Skeletal muscle cell (primary cell): Measurements from ENCODE around the gene SH3PXD2A.
A peak's percentile ranks its signal among the peaks of the same experiment; 100 is the strongest.

Source experiments
- DNase-seq: peaks from one replicate; pipeline ENCODE4 v3.0.0-alpha.2; 2010; ENCODE audit warnings: low read depth
- H3K4me3 ChIP-seq: 2 replicates; pipeline ENCODE4 v1.5.1; 2011; ENCODE audit warnings: low read depth, mild to moderate bottlenecking, control low read depth, low read length, moderate library complexity

The SH3PXD2A gene

DNA sequence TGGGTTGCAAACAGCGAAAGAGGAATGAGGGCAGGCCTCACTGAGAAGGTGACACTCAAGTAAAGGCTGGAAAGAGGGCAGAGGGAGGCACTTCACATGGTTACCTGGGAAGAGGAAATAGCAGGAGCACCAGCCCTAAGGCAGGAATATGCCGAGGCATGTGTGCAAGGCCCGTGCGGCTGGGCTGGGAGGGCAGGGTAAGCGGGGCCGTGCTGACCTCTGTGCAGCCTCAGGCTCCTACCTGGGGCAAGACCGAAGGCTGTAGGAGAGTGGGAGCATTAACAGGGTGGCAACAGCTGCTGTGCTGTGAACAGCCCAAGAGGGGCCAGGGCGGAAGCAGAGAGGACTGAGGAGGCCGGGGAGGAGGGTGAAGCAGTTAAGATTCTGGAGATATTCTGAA, 24.0 kb upstream of the SH3PXD2A start:
- DNase-seq = no peak
- H3K4me3 ChIP-seq = no peak overlapping the region

- DNase-seq = no peak
Measured at GRCh38 chr10:103877861-103878260, 22.5 kb upstream of the SH3PXD2A start.

GRCh38 chr10:103876155-103876554, 20.8 kb upstream of the SH3PXD2A start:
- no peak for DNase-seq

More at GRCh38 chr10:103877861-103878260, 22.5 kb upstream of the SH3PXD2A start:
- no peak overlapping the region for H3K4me3 ChIP-seq

DNA sequence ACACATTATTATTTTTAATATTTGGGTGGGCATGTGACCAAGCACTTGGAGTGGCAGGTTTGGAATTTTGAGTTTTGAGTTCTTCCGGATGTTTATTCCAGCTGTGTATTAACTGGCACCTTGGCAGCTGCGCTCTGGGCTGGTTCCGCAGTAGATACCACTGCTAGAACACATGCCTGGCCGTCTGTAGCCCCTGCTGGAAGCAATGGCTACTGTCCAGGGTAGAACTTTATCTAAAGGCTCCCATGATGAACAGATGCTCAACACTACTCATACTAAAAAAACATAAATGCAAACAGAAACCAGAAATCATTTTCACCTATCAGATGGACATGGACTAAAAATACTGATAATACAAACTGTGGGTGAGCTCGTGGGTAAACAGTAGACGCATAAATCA, 19.4 kb upstream of the SH3PXD2A start:
- DNase-seq = no peak
- no peak overlapping the region for H3K4me3 ChIP-seq

More at GRCh38 chr10:103876155-103876554, 20.8 kb upstream of the SH3PXD2A start:
- H3K4me3 ChIP-seq = no peak overlapping the region

- no peak overlapping the region for H3K4me3 ChIP-seq
- DNase-seq = no peak
Measured at GRCh38 chr10:103872137-103872931, 17.0 kb upstream of the SH3PXD2A start.

DNA sequence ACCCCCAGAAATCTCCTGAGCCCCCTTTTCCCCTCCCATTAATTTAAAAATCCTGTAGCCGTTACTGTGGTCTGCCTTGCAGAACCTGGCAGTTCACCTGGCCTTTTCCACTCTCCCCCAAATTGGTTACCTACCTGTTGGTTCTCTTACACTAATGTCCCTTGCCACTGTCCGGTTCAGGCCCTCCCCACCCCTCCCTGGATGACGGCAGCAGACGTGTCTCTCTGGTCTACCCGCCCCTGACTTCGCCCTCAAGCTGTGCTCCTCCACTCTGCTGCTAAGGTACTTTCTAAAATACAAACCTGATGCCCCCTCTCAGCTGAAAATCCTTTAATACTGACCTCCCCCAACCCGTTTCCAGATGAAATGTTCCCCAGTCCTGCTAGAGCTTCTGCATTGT, 15.6 kb upstream of the SH3PXD2A start:
- DNase-seq = no peak
- H3K4me3 ChIP-seq = no peak overlapping the region

DNA sequence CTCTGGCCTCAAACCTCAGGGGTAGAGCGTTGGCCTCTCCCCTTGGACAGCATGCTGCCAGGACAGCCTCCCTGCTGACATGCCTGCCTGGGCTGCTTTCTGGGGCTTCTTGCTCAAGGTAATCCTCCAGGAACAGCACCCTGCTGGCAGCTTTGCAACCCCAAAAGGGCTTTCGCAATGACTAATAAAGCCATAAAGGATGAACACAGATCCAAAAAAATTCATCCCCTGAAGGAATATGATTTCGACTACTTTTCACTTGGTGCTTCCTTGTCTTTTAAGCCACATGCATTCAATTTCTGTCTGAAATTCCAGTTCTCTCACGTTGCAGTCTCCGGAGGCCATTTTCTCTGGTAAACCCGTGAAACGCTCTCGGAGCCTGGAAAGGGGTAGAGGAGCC, 15.1 kb upstream of the SH3PXD2A start:
- H3K4me3 ChIP-seq = no peak overlapping the region
- DNase-seq = no peak

DNA sequence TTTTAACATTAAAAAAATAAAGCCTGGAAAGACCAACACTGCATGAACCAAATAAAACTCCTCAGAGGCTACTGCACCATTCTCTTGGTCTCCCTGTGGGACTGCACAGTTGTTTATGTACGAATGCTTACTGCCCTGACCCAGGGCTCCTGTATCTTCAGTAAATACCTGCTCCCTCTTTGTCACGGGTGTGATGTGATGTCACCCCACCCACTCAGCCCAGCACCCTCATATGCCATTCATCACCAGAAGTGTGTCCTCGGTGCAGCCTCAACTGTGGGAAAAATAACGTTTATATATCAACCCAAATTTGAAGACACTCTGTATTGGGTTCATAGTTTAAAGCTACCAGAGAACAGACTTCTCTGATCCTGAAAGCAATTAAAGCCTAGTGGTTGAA, 14.0 kb upstream of the SH3PXD2A start:
- no peak overlapping the region for H3K4me3 ChIP-seq

GRCh38 chr10:103868200-103868599, 12.8 kb upstream of the SH3PXD2A start:
- H3K4me3 ChIP-seq = no peak overlapping the region
- no peak for DNase-seq

More for the DNA sequence above, 14.0 kb upstream of the SH3PXD2A start:
- DNase-seq = no peak

- DNase-seq = no peak
- no peak overlapping the region for H3K4me3 ChIP-seq
Measured at GRCh38 chr10:103861505-103861904, 6.1 kb upstream of the SH3PXD2A start.

GRCh38 chr10:103859161-103860086, 4.0 kb upstream of the SH3PXD2A start:
- H3K4me3 ChIP-seq = no peak overlapping the region
- no peak for DNase-seq

- no peak overlapping the region for H3K4me3 ChIP-seq
- no peak for DNase-seq
Measured at GRCh38 chr10:103858360-103858759, 3.0 kb upstream of the SH3PXD2A start.

DNA sequence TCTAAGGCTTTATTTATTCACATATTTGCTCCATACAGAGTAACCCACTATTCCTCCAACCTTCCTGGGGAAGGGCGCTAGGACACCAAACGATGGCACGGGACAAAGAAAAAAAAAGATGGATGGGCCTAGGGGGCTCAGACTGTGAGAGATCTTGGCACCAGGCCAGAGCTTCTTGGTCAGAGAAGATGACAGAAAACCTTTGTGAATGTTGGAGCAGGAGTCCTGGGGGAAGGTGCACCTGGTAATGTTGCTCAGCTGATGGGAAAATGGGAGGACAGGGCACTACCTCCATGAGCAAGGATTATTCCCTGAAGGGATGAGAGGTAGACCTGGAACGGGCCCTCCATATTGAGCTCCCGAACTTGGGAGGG, 1.4 kb upstream of the SH3PXD2A start:
- no peak for DNase-seq
- no peak overlapping the region for H3K4me3 ChIP-seq

DNA sequence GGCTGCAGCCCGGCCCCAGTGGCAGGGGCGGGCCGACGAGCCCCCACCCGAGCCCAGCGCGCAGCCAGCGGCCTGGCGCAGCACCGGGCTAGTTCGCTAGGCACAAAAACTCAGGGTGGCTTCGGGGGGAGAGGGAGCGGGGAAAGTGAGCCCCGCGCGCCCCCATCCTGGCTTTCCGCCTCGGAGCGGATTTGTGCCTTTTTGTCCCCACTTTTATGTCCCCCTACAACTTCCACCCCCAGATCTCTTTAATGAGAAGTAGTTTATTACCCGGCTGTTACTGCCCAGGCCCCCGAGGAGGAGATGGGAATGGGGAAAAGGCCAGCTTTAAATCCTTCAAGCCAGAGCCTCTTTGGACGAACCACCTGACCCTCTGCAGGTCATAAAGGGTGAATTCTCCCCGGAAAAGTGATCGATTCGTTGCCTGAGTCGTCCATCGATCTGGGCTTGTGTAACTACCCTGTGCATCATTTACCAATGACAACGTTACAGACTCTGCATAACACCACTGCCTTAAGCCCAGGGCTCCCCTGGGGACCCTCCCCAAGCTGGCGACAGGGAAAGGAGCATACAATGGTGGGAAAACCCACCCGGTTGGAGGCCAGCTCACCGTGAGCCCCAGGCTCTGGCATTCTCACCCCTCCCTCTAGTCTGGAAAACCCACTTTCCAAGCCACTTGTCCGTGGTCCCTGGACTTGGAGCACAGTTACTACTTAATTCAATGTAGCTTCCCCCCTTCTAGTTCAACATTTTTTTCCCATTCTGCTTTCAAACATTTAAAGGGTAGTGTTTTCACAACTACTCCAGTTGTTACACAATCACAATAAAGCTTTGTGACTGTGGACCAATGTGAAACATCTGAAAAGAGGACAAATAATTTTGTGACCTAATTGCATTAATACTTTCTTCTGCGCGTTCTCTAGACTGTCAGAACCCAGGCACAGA, 748 bp upstream of the SH3PXD2A start:
- DNase-seq = no peak
- H3K4me3 ChIP-seq = peak overlapping the region; percentile 80

DNA sequence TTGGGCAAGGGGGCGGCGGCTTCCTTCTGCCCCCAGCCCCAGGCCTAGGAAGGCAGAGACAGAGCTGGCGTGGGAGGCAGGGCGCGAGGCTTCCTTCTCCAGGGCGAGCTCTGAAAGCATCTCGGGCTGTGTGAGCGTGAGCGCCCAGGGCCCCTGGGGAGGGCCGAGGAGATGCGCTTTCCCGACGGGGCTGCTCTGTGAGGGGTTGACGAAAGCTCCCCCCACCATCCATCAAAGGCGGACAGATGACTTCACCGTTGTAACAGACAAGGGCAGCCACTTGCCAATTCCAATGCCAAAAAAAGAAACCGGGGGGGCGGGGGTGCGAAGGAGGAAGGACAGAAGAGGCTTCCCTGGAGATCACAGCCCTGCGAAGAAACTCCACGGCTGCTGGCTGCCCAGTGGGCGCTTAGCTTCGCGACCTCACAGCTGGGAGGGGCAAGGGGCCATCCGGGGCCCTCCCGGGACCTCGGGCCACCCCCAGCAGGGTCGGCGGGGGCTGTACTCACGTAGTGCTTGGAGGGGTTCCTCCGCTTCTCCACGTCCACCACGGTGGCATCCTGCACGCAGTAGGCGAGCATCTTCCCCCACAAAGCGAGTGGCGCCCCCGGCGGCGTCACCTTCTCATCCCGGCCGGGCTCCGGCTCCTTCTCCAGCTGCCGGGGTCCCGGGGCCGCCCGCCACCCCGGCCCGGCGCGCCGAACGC, 537 bp downstream of the SH3PXD2A start:
- peak; percentile 58 for DNase-seq
- H3K4me3 ChIP-seq = peak overlapping the region; percentile 80

DNA sequence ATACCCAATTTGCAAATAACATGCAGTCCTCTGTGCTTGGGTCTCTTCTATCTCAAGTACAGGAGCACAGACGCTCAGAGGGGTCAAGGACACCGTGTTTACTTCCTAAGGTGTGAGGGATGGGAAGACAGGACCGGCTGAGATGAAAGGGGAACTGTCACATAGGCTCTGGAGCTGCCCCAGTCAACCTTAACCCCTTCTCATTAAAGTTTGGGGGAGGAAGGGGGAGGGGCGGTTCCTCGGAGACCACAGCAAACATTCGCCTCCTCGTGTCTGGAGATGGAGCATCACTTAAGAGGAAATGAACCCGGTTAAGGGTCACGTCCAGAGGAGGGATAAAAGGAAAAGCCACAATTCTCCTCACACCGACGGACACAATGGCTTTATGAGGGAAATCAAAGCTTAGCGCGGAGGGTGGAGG, 1.1 kb downstream of the SH3PXD2A start:
- H3K4me3 ChIP-seq = peak overlapping the region; percentile 80

DNA sequence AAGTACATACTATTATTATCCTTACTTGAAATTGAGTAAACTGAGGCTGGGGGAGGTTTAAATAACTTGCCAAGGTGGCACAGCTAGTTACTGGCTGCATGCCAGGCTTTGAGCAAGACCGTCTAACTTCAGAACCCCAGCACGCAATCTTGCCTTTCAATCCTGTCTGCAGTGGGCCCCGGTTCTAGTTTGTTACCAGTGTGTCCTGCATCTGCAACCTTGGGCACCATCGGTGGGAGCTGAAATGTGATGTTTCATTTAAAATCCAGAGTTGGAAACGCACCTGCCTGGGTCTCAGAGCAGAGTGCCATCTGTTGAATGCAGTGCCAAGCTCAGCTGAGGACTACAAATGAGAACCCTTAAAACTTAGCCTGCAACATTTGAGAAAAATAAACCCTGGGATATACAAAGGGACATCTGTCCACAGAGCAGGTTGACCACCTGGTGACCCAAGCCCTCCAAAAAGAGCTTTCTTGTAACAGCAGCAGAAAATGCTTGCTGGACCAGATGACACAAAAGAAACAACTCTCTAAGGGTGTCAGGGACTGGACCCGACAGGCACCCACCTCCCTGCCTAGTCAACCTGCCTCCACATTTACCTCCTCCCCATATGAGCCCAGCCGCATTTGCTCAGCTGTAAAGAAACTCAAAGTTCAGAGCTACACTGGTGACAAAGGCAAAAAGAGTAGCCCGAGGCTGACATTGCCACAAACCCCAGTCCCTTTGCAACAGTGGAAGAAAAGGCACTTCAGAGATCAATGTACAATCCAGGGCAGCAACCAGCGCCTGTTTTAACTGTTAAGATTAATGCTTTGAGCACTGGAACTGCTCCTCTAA, 1.7 kb downstream of the SH3PXD2A start:
- peak overlapping the region; percentile 80 for H3K4me3 ChIP-seq
- DNase-seq = no peak

More for the DNA sequence above, 1.1 kb downstream of the SH3PXD2A start:
- DNase-seq = no peak

DNA sequence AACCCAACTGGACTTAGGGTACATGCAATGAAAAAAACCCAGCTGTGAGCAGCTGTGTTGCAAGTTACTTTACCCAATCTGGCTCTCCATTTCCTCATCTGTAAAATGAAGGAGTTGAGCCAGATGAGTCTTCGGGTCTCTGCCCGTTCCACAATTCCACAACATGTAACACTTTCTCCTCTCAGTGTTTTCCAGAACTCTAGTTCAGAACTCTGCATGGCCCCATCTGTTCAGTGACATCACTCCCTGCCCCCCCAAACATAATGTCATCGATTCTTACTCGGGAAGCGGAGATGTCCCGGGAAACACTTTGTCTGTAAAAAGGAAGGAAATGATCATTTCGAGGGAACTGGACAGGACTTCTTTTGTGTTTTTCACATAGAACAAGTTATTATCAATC, 2.5 kb downstream of the SH3PXD2A start:
- peak overlapping the region; percentile 80 for H3K4me3 ChIP-seq
- peak; percentile 60 for DNase-seq
